H9 (cell line): Measurements from ENCODE around the gene RNU1-3. TPM values are rescaled to one million over a fixed set of nuclear protein-coding genes. Genes with fewer than 3 reads are reported as not detected.
"Not testable (repeated sequence)": the region's sequence is repeated elsewhere in the genome, so short reads cannot be mapped to it uniquely, and the experiment has no call there.

Experiments
- DNase-seq: peaks from one replicate; pipeline ENCODE4 v3.0.0-alpha.2; 2017
- H2AFZ ChIP-seq: one replicate; pipeline ENCODE4 v1.6.1; 2013; ENCODE audit warnings: mild to moderate bottlenecking, low read length, control low read depth, moderate library complexity
- H2AK5ac ChIP-seq: 2 replicates; pipeline ENCODE4 v1.6.1; 2013; ENCODE audit warnings: low read length, control low read depth, mixed read lengths; ENCODE audit not compliant: insufficient read length
- H2BK120ac ChIP-seq: one replicate; pipeline ENCODE4 v1.6.1; 2013; ENCODE audit warnings: low read depth, mild to moderate bottlenecking, low read length, control low read depth, inconsistent platforms; ENCODE audit not compliant: poor library complexity, severe bottlenecking
- H2BK12ac ChIP-seq: 2 replicates; pipeline ENCODE4 v1.6.1; 2013; ENCODE audit warnings: low read length, control low read depth, mixed read lengths, low read depth; ENCODE audit not compliant: insufficient read length
- H2BK15ac ChIP-seq: 2 replicates; pipeline ENCODE4 v1.6.1; 2013; ENCODE audit warnings: low read depth, low read length, control low read depth
- H2BK20ac ChIP-seq: one replicate; pipeline ENCODE4 v1.6.1; 2013; ENCODE audit warnings: low read depth, mild to moderate bottlenecking, low read length, control low read depth, inconsistent platforms; ENCODE audit not compliant: poor library complexity, severe bottlenecking
- H2BK5ac ChIP-seq: 2 replicates; pipeline ENCODE4 v1.6.1; 2013; ENCODE audit warnings: low read length, control low read depth, mixed read lengths; ENCODE audit not compliant: insufficient read length
- H3K14ac ChIP-seq: 2 replicates; pipeline ENCODE4 v1.6.1; 2013; ENCODE audit warnings: low read length, control low read depth; ENCODE audit not compliant: insufficient read depth
- H3K18ac ChIP-seq: 2 replicates; pipeline ENCODE4 v1.6.1; 2013; ENCODE audit warnings: low read depth, mild to moderate bottlenecking, mixed read lengths, low read length, control low read depth; ENCODE audit not compliant: insufficient read length
- H3K23ac ChIP-seq: 2 replicates; pipeline ENCODE4 v1.6.1; 2013; ENCODE audit warnings: low read length, control low read depth, mixed read lengths, low read depth; ENCODE audit not compliant: insufficient read length
- H3K23me2 ChIP-seq: 2 replicates; pipeline ENCODE4 v1.6.1; 2013; ENCODE audit warnings: low read depth, mild to moderate bottlenecking, mixed read lengths, low read length, control low read depth; ENCODE audit not compliant: insufficient read length, poor library complexity, severe bottlenecking
- H3K27ac ChIP-seq: 2 replicates; pipeline ENCODE4 v1.5.1; 2013; ENCODE audit warnings: low read length, control low read depth, mixed read lengths, low read depth; ENCODE audit not compliant: insufficient read length
- H3K27me3 ChIP-seq: 2 replicates; pipeline ENCODE4 v1.6.1; 2013; ENCODE audit warnings: low read length, control low read depth, inconsistent platforms; ENCODE audit not compliant: insufficient read depth
- H3K4ac ChIP-seq: 2 replicates; pipeline ENCODE4 v1.6.1; 2013; ENCODE audit warnings: low read depth, mild to moderate bottlenecking, control low read depth, inconsistent platforms, low read length, moderate library complexity
- H3K4me1 ChIP-seq: 2 replicates; pipeline ENCODE4 v1.6.1; 2013; ENCODE audit warnings: low read length, control low read depth, inconsistent platforms; ENCODE audit not compliant: insufficient read depth
- H3K4me2 ChIP-seq: 2 replicates; pipeline ENCODE4 v1.6.1; 2013; ENCODE audit warnings: low read length, control low read depth, mixed read lengths; ENCODE audit not compliant: insufficient read length, insufficient read depth
- H3K56ac ChIP-seq: 2 replicates; pipeline ENCODE4 v1.6.1; 2013; ENCODE audit warnings: low read depth, mild to moderate bottlenecking, mixed read lengths, low read length, control low read depth; ENCODE audit not compliant: insufficient read length
- H3K79me1 ChIP-seq: 2 replicates; pipeline ENCODE4 v1.6.1; 2013; ENCODE audit warnings: low read depth, mild to moderate bottlenecking, moderate library complexity, low read length, control low read depth, inconsistent platforms; ENCODE audit not compliant: insufficient read depth, poor library complexity, severe bottlenecking
- H3K79me2 ChIP-seq: 2 replicates; pipeline ENCODE4 v1.6.1; 2013; ENCODE audit warnings: low read length, control low read depth, inconsistent platforms; ENCODE audit not compliant: insufficient read depth
- H3K9ac ChIP-seq: 2 replicates; pipeline ENCODE4 v1.6.1; 2013; ENCODE audit warnings: low read length, control low read depth, mixed read lengths; ENCODE audit not compliant: insufficient read length; ENCODE audit errors: extremely low read depth
- H3K9me3 ChIP-seq: one replicate; pipeline ENCODE4 v1.6.1; 2013; ENCODE audit warnings: low read depth, low read length, inconsistent platforms; ENCODE audit not compliant: control insufficient read depth
- H3T11ph ChIP-seq: one replicate; pipeline ENCODE4 v1.6.1; 2013; ENCODE audit warnings: mild to moderate bottlenecking, low read length, control low read depth, inconsistent platforms
- H4K20me1 ChIP-seq: one replicate; pipeline ENCODE4 v1.6.1; 2013; ENCODE audit not compliant: control insufficient read depth, insufficient read length, insufficient read depth
- H4K5ac ChIP-seq: 2 replicates; pipeline ENCODE4 v1.6.1; 2013; ENCODE audit warnings: low read depth, mild to moderate bottlenecking, mixed read lengths, low read length, control low read depth; ENCODE audit not compliant: insufficient read length
- H4K8ac ChIP-seq: replicated peaks from 2 replicates; pipeline ENCODE4 v1.6.1; 2013; ENCODE audit warnings: low read length, control low read depth, mixed read lengths, low read depth; ENCODE audit not compliant: insufficient read length
- H4K91ac ChIP-seq: 2 replicates; pipeline ENCODE4 v1.6.1; 2013; ENCODE audit warnings: low read depth, mild to moderate bottlenecking, moderate library complexity, mixed read lengths, low read length, control low read depth; ENCODE audit not compliant: insufficient read length
- H3K27ac Mint-ChIP-seq, 3 experiments: 2 replicates in 2 of 3; 3 replicates in 1 of 3; pipeline ENCODE4 v1.8.0; 2020 to 2021; ENCODE audit warnings: mixed read lengths in 3 of 3, mild to moderate bottlenecking in 1 of 3, moderate library complexity in 1 of 3
- H3K27me3 Mint-ChIP-seq: 2 replicates; pipeline ENCODE4 v1.8.0; 2021; ENCODE audit warnings: low read depth, mild to moderate bottlenecking, moderate library complexity, mixed read lengths
- H3K36me3 Mint-ChIP-seq, 3 experiments: 2 replicates in 2 of 3; 3 replicates in 1 of 3; pipeline ENCODE4 v1.8.0; 2020 to 2021; ENCODE audit warnings: low read depth in 3 of 3, mixed read lengths in 3 of 3; ENCODE audit not compliant: insufficient read depth in 1 of 3
- H3K4me1 Mint-ChIP-seq, 2 experiments: 2 replicates each; pipeline ENCODE4 v1.8.0; 2020; ENCODE audit warnings: mixed read lengths in 2 of 2
- H3K4me3 Mint-ChIP-seq, 2 experiments: 2 replicates in 1 of 2; 3 replicates in 1 of 2; pipeline ENCODE4 v1.8.0; 2020 to 2021; ENCODE audit warnings: mild to moderate bottlenecking in 2 of 2, mixed read lengths in 2 of 2, moderate library complexity in 1 of 2
- H3K9me3 Mint-ChIP-seq, 2 experiments: 2 replicates in 1 of 2; 3 replicates in 1 of 2; pipeline ENCODE4 v1.8.0; 2020; ENCODE audit warnings: mild to moderate bottlenecking in 2 of 2, mixed read lengths in 2 of 2, moderate library complexity in 1 of 2
- WGBS: extraction: QIAGEN DNeasy Blood & Tissue Kit; methylation state at CpG from one replicate; pipeline ENCODE4 v1.1.7; 2013; ENCODE audit warnings: missing lambda C conversion rate, low lambda C conversion rate, mixed read lengths; ENCODE audit not compliant: insufficient read length; ENCODE audit errors: extremely low coverage; 5-methylcytosine and 5-hydroxymethylcytosine counted together
- total RNA-seq: library from RNA; stranded (reverse); gene quantifications from 2 replicates; pipeline ENCODE4 v1.2.1, GENCODE V29; 2021

Gene RNU1-3
- total RNA-seq, 1 experiment from 2014 or later = 2,051 TPM

DNA sequence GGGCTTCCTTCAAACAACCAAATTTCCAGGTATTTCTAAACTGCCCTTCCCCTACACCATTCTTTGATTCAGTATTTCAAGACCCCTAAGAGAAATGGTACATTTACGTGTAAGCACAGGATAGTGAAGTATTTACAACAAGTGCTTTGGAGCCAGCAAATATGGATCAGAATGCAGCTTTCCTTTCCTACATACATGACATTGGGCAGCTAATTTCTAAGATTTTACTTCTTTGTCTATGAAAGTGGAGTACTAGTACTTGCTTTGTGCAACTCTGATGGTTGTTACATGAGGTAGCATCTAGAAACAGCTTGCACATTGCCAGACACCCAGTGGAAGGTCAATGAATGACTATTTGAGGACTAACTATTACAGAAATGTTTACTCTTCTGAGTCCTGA is 15.2 kb downstream of the RNU1-3 start:
- not testable (repeated sequence) for H2BK20ac ChIP-seq, H3K27me3 ChIP-seq, H3K4me3 Mint-ChIP-seq, H2AFZ ChIP-seq, H3T11ph ChIP-seq, H2BK12ac ChIP-seq, H2BK120ac ChIP-seq, H2BK5ac ChIP-seq, H3K9me3 ChIP-seq, H3K4me1 ChIP-seq, H3K27ac ChIP-seq, H3K4me1 Mint-ChIP-seq, H3K9ac ChIP-seq, H3K23ac ChIP-seq, H2BK15ac ChIP-seq, H3K4ac ChIP-seq, H3K27ac Mint-ChIP-seq, H3K14ac ChIP-seq, H3K79me2 ChIP-seq, H3K18ac ChIP-seq, H3K79me1 ChIP-seq, H3K4me2 ChIP-seq, H3K56ac ChIP-seq, H4K8ac ChIP-seq, H3K9me3 Mint-ChIP-seq, H4K5ac ChIP-seq, H4K91ac ChIP-seq, H4K20me1 ChIP-seq, H2AK5ac ChIP-seq, H3K23me2 ChIP-seq, H3K36me3 Mint-ChIP-seq
- WGBS = no CpG with 5 or more reads among the region's 1 CpG
- DNase-seq = peak; percentile 12
- peaks cover 22% of the 10 kb centered on the region for H3K27me3 Mint-ChIP-seq

DNA sequence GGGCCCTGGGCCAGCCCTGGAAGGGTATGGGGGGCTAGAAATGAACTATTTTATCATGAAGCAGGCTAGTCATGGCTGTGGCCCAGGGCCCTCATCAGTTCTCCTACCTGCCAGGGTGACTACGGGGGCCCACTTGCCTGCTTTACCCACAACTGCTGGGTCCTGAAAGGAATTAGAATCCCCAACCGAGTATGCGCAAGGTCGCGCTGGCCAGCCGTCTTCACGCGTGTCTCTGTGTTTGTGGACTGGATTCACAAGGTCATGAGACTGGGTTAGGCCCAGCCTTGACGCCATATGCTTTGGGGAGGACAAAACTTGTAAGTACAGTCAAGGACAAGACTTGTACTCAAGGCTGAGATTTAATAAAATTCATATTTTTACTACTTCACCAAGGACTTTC is 16.8 kb downstream of the RNU1-3 start:
- not testable (repeated sequence) for H4K20me1 ChIP-seq, H3K27me3 ChIP-seq, H3K4me2 ChIP-seq, H2BK12ac ChIP-seq, H3K9me3 ChIP-seq, H3K9ac ChIP-seq, H3K36me3 Mint-ChIP-seq, H3K4ac ChIP-seq, H2AFZ ChIP-seq, H3K79me1 ChIP-seq, H3K18ac ChIP-seq, H2AK5ac ChIP-seq, H4K5ac ChIP-seq, H2BK120ac ChIP-seq, H3K56ac ChIP-seq, H2BK5ac ChIP-seq, H2BK15ac ChIP-seq, H3K14ac ChIP-seq, H3K4me3 Mint-ChIP-seq, H3K23ac ChIP-seq, H4K8ac ChIP-seq, H3K79me2 ChIP-seq, DNase-seq, H4K91ac ChIP-seq, H3K23me2 ChIP-seq, H2BK20ac ChIP-seq, H3K27ac ChIP-seq, H3T11ph ChIP-seq, H3K4me1 Mint-ChIP-seq, H3K27ac Mint-ChIP-seq, H3K4me1 ChIP-seq, H3K9me3 Mint-ChIP-seq
- peaks cover 28% of the 10 kb centered on the region for H3K27me3 Mint-ChIP-seq
- WGBS = no CpG with 5 or more reads among the region's 9 CpGs
